Mesodermal cell (in vitro differentiated cells): Measurements from ENCODE around the gene PRUNE2.
"Not testable (repeated sequence)": the region's sequence is repeated elsewhere in the genome, so short reads cannot be mapped to it uniquely, and the experiment has no call there.

Source experiments
- H3K27ac ChIP-seq: 2 replicates; pipeline ENCODE4 v1.7.0; 2013; ENCODE audit warnings: mild to moderate bottlenecking, low read depth, low read length, moderate library complexity; ENCODE audit not compliant: severe bottlenecking
- H3K36me3 ChIP-seq: 2 replicates; pipeline ENCODE4 v1.7.1; 2013; ENCODE audit warnings: mild to moderate bottlenecking, low read length, moderate library complexity; ENCODE audit not compliant: control insufficient read depth, insufficient read depth
- H3K4me1 ChIP-seq: one replicate; pipeline ENCODE4 v1.7.1; 2013; ENCODE audit warnings: mild to moderate bottlenecking, low read length; ENCODE audit not compliant: insufficient read depth, control insufficient read depth, poor library complexity, severe bottlenecking
- H3K4me3 ChIP-seq: 2 replicates; pipeline ENCODE4 v1.7.0; 2013; ENCODE audit warnings: low read length, control low read depth, mild to moderate bottlenecking; ENCODE audit not compliant: insufficient read depth, poor library complexity, severe bottlenecking; ENCODE audit errors: extremely low read depth
- H3K9me3 ChIP-seq: 2 replicates; pipeline ENCODE4 v1.7.1; 2013; ENCODE audit warnings: mild to moderate bottlenecking, low read length, moderate library complexity; ENCODE audit not compliant: control insufficient read depth
- WGBS, 2 experiments: methylation state at CpG; one replicate each; pipeline ENCODE4 v1.1.5; 2013; ENCODE audit warnings: missing lambda C conversion rate in 2 of 2; ENCODE audit not compliant: insufficient coverage in 2 of 2; 5-methylcytosine and 5-hydroxymethylcytosine counted together

Gene PRUNE2

GRCh38 chr9:76598981-76599380 is 306.9 kb downstream of the PRUNE2 start:
- WGBS, 2 experiments, result no CpG with 5 or more reads among the region's 4 CpGs
- no peak overlapping the region for H3K4me3 ChIP-seq
- H3K36me3 ChIP-seq, result no peaks in the 10 kb centered on the region
- H3K4me1 ChIP-seq, result no peaks in the 10 kb centered on the region
- no peak overlapping the region for H3K27ac ChIP-seq
- no peaks in the 10 kb centered on the region for H3K9me3 ChIP-seq

DNA sequence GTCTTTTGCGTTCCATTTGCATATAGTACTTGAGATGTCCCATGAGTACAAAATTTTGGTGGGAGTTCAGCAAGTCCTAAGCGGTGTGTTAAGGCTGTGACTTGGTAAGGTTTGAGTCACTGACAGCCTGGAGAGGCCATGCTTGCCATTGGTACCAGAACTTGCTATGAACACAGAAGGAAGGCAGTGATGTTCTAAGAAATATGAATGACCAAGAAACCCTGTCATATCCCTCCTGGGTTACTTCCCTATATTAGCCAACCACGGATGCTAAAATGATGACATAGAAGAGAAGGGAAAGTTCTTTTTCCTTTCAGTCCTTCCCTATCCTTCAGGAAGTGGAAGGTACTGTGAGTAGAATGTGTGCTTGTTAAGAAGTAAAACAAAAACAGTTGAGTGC is 310.3 kb downstream of the PRUNE2 start:
- Histone ChIP-seq H3K27ac (no peak overlapping the region), H3K4me3 (no peak overlapping the region), H3K4me1 (no peaks in the 10 kb centered on the region), H3K9me3 (no peaks in the 10 kb centered on the region), H3K36me3 (no peaks in the 10 kb centered on the region)
- WGBS, 2 experiments, result 28 to 33% methylated on average over 2 of the region's 3 CpGs

DNA sequence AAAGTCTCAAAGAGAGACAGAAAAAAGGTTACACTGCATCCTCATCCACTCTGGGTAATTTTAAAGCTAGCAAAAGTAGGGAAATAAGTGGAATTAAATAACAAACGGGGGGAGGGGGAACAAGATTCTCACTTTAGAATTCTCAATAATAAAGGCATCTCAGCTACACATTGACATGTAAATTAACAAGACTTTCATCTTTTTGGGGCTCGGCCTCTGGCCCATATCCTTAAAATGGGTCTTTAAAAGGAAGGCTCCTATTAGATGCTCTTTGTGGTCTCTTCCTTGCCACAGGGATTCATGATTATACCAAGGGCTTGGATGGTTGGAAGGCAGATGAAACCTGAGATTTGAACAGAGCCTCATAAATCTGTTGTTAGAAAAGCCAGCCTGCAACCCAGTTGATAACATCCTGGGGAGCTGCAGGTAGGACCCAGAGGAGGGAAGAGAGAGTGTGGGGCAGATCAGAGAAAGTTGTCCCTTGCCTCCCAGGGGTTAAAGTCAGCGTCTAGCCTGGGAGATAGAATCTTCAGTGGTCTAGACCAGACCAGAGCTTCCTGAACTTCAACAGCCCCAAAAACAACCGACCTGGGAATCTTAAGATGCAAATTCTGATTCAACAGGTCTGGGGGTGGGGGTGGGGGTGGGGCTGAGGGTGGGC is 311.0 kb downstream of the PRUNE2 start:
- Histone ChIP-seq H3K27ac (no peak overlapping the region), H3K4me3 (no peak overlapping the region), H3K9me3 (no peaks in the 10 kb centered on the region), H3K36me3 (no peaks in the 10 kb centered on the region), H3K4me1 (no peaks in the 10 kb centered on the region)
- WGBS, 2 experiments, result 29% methylated on average over 1 of the region's 4 CpGs; no CpG with 5 or more reads in 1 of the 2 experiments

DNA sequence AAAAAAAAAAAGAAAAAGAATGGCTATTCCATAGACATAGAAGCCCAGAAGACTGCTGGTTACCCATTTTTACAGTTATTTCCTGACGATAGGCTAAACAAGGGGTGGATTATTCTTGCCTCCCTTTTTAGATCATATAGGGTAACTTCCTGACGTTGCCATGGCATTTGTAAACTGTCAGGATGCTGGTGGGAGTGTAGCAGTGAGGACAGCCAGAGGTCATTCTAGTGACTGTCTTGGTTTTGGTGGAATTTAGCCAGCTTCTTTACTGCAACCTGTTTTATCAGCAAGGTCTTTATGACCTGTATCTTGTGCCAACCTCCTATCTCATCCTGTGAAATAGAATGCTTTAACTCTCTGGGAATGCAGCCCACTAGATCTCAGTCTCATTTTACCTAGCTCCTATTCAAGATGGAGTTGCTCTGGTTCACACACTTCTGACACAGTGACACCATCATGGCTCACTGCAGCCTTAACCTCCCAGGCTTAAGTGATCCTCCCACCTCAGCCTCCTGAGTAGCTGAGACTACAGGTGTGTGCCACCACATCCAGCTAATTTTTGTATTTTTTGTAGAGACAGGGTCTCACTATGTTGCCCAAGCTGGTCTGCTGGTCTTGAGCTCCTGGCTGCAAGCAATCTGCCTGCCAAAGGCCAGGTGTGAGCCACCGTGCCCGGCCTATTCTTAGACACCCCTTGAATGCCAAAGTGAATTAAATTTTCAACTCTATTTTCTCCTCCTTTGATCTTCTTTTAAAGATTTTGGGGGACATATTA is 311.8 kb downstream of the PRUNE2 start:
- not testable (repeated sequence) for H3K36me3 ChIP-seq, H3K27ac ChIP-seq, H3K4me3 ChIP-seq, H3K4me1 ChIP-seq, H3K9me3 ChIP-seq
- WGBS, 2 experiments, result 38 to 63% methylated on average over 1 to 3 of the region's 4 CpGs

DNA sequence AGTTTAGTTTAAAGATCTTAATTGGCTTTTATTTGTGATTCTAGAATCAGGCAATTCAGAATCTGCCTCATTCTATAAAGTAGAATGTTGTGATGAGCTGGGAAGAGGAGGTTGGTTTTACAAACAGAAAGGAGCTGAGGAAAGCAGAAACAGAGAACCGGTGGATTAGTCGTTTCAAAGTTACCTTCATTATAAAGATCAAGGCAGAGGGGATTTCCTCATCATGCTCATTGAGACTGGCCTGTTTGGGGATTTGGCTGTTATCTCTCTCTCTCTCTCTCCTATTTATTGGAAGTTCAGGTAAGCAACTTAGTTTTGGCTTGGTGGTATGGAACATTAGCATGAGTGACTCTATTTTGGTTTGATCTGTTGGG is 313.0 kb downstream of the PRUNE2 start:
- Histone ChIP-seq H3K27ac (no peak overlapping the region), H3K4me3 (no peak overlapping the region), H3K4me1 (no peaks in the 10 kb centered on the region), H3K36me3 (no peaks in the 10 kb centered on the region), H3K9me3 (no peaks in the 10 kb centered on the region)
- no CpG with 5 or more reads among the region's 2 CpGs for whole genome bisulfite sequencing, 2 experiments

DNA sequence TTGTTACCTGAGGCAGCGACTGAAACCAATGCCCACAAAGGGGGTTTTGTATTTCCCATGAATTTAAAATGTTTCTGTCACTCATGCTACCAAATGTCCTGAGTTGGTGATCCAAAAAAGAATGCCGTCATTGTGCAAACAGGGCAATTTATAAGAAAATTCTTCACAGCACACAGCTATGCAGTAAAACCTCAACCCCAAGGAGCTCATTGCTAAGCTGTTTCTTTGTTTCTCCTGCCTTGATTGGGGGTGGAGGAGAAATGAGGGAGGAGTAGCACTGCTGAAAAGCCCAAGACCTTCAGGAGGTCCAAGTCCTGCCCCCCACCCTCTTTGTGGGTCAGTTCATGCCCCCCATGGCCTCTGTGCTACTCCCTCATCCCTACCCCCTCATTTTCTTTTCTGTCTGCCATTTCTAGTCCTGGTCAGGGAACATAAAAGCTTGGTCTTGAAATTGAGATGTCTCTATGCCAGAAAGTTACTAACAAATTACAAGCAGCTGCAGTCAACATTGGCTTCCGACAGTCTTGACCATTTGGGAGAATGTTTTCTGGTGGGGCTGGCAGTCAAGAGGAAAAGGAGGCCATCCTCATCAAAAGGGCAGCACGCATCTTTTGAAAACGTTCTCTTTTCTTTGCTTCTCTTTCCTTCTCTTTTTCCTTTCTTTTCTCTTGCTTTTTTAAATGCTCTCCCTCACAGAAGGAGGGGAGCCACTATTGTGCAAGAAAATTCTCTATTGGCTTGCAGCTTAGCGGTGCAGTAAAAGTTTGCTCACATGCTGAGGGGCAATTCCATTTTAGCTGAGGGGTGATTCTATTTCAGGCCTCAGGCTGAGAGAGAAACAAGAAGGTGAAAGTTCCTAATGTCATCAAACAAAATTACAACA is 313.6 kb downstream of the PRUNE2 start:
- Histone ChIP-seq H3K36me3 (no peaks in the 10 kb centered on the region), H3K9me3 (no peaks in the 10 kb centered on the region), H3K4me1 (no peaks in the 10 kb centered on the region), H3K4me3 (no peak overlapping the region), H3K27ac (peak overlapping the region; percentile 36)
- 36 to 80% methylated on average over 1 to 4 of the region's 6 CpGs for WGBS, 2 experiments

DNA sequence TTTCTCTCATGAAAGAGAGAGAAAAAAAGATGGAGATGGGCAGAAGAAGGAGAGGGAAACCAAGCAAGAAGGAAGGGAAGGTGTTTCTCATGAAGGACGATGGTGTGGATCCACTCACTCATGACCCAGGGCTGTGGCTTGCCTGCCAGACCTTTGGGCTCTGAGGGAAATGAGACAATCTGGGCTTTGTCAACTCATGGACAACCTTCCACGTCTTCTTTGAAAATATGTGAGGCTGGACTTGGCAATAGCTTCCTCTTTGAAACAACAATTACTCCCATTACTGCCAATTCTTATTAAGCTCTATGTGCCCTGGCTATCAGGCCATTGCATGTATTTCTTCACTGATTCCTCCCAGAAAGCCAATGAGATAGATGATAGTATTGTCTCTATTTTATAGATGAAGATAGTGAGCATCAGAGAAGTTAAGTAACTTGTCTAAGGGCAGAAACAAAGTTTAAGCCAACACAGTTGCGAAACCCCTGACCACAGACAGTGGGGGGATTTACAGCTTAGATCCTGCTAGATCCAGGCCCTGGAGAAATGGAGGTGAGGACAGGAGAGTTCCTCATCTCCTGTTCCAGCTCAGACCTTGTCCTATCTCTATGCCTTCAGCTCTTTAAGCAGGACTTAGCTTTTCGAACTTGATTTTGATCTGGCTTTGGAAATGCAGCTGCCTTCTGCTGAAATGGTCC is 314.5 kb downstream of the PRUNE2 start:
- H3K27ac ChIP-seq, result no peak overlapping the region
- no peak overlapping the region for H3K4me3 ChIP-seq
- H3K9me3 ChIP-seq, result no peaks in the 10 kb centered on the region
- H3K36me3 ChIP-seq, result no peaks in the 10 kb centered on the region
- WGBS, 2 experiments, result 96 to 98% methylated on average over 4 of the region's 4 CpGs
- H3K4me1 ChIP-seq, result no peaks in the 10 kb centered on the region

- H3K4me3 ChIP-seq, result no peak overlapping the region
- no peaks in the 10 kb centered on the region for H3K36me3 ChIP-seq
- no peaks in the 10 kb centered on the region for H3K9me3 ChIP-seq
- H3K4me1 ChIP-seq, result no peaks in the 10 kb centered on the region
- no peak overlapping the region for H3K27ac ChIP-seq
Measured at GRCh38 chr9:76588316-76588715, 317.6 kb downstream of the PRUNE2 start.

- Histone ChIP-seq H3K4me3 (no peak overlapping the region), H3K9me3 (no peaks in the 10 kb centered on the region), H3K27ac (no peak overlapping the region), H3K4me1 (no peaks in the 10 kb centered on the region), H3K36me3 (no peaks in the 10 kb centered on the region)
- 79 to 88% methylated on average over 4 to 6 of the region's 6 CpGs for WGBS, 2 experiments
Measured at GRCh38 chr9:76586390-76587314, 319.3 kb downstream of the PRUNE2 start.
